HepG2 (cell line): ENCODE measurements around the gene TMEM191B. TPM values are rescaled to one million over a fixed set of nuclear protein-coding genes. Genes with fewer than 3 reads are reported as not detected.
A peak's percentile ranks its signal among the peaks of the same experiment; 100 is the strongest.
"Not testable (repeated sequence)": the region's sequence is repeated elsewhere in the genome, so short reads cannot be mapped to it uniquely, and the experiment has no call there.

Experiments
- ATAC-seq: fragments of 200-7000 bp; cut with Tn5 transposase; 3 replicates; pipeline ENCODE4 v1.9.1; 2020; ENCODE audit warnings: mild to moderate bottlenecking, moderate library complexity
- BruUV-seq: library from RNA; stranded (reverse); fragments of 400-500 nt; replicated peaks from 2 replicates; lab custom pipeline; 2021; lab: Mats Ljungman, UMichigan
- CTCF ChIA-PET: fragments of 300-600 bp; formaldehyde crosslinking; extraction: SDS; loops from one replicate; lab custom pipeline; 2021; ENCODE audit warnings: low total read pairs, inconsistent platforms, low intra/inter-chr PET ratio; lab: Yijun Ruan, JAX
- POLR2A ChIA-PET: fragments of 350-600 bp; sonication (Branson Sonifier 250); formaldehyde crosslinking; loops from one replicate; lab custom pipeline; 2020; ENCODE audit warnings: antibody characterized with exemption, inconsistent platforms; lab: Yijun Ruan, JAX
- DNase-seq: peaks from one replicate; pipeline ENCODE4 v3.0.0-alpha.2; 2015; ENCODE audit warnings: low spot score
- FAIRE-seq: peaks from 3 replicates; lab custom pipeline; 2011; peaks lifted over from hg19 to GRCh38; lab: Jason Lieb, UNC
- H2AFZ ChIP-seq: one replicate; pipeline ENCODE4 v1.6.1; 2011; ENCODE audit warnings: low read length, inconsistent platforms
- H3K27ac ChIP-seq: fragments of 300-600 bp; 3 replicates; pipeline ENCODE4 v1.8.0; 2011; ENCODE audit warnings: mixed run types, mild to moderate bottlenecking, mixed read lengths, low read length, inconsistent platforms; ENCODE audit not compliant: insufficient read depth; ENCODE audit errors: extremely low read length
- H3K27me3 ChIP-seq, 2 experiments: fragments of 200-600 bp in 1 of 2; 2 replicates in 1 of 2; 3 replicates in 1 of 2; pipeline versions ENCODE4 v1.6.0 to v1.8.0; 2011; ENCODE audit warnings: low read length in 2 of 2, mild to moderate bottlenecking in 2 of 2, moderate library complexity in 2 of 2, inconsistent platforms in 1 of 2; ENCODE audit not compliant: insufficient read depth in 2 of 2, control insufficient read depth in 1 of 2
- H3K36me3 ChIP-seq, 2 experiments: fragments of 200-600 bp in 1 of 2; replicated peaks in 1 of 2; 2 replicates in 1 of 2; 3 replicates in 1 of 2; pipeline versions ENCODE4 v1.5.1 to v1.8.0; 2011; ENCODE audit warnings: low read length in 2 of 2, inconsistent platforms in 1 of 2; ENCODE audit not compliant: insufficient read depth in 2 of 2, control insufficient read depth in 1 of 2
- H3K4me1 ChIP-seq: 2 replicates; pipeline ENCODE4 v1.5.1; 2012; ENCODE audit warnings: low read length, inconsistent platforms; ENCODE audit not compliant: insufficient read depth
- H3K4me2 ChIP-seq: 2 replicates; pipeline ENCODE4 v1.6.0; 2011; ENCODE audit warnings: low read depth, low read length, inconsistent platforms
- H3K4me3 ChIP-seq, 3 experiments: fragments of 200-600 bp in 1 of 3; sonication (generic), shearing (Covaris generic) in 1 of 3; replicated peaks in 1 of 3; 2 replicates each; pipeline ENCODE4 v1.5.1; 2011 to 2016; ENCODE audit warnings: low read length in 3 of 3, inconsistent platforms in 2 of 3, low read depth in 2 of 3, mild to moderate bottlenecking in 2 of 3, control low read depth in 1 of 3, mixed read lengths in 1 of 3; ENCODE audit not compliant: insufficient read depth in 1 of 3
- H3K79me2 ChIP-seq: one replicate; pipeline ENCODE4 v1.6.1; 2011; ENCODE audit warnings: low read length, inconsistent platforms; ENCODE audit not compliant: insufficient read depth
- H3K9ac ChIP-seq: 2 replicates; pipeline ENCODE4 v1.6.0; 2011; ENCODE audit warnings: mild to moderate bottlenecking, low read depth, low read length, inconsistent platforms; ENCODE audit not compliant: insufficient read depth
- H3K9me3 ChIP-seq: 2 replicates; pipeline ENCODE4 v1.5.1; 2012; ENCODE audit warnings: mild to moderate bottlenecking, low read length
- H4K20me1 ChIP-seq: 2 replicates; pipeline ENCODE4 v1.6.0; 2011; ENCODE audit warnings: inconsistent platforms, mild to moderate bottlenecking, low read length, moderate library complexity; ENCODE audit not compliant: insufficient read depth
- WGBS: methylation state at CpG from one replicate; pipeline ENCODE4 v1.1.6; 2017; ENCODE audit warnings: low lambda C conversion rate; 5-methylcytosine and 5-hydroxymethylcytosine counted together
- in situ Hi-C: cut with HindIII; loops from 2 replicates; pipeline ENCODE4 v1.10.0; 2017; ENCODE audit warnings: low pct_unique_long_range_greater_than_20kb; ENCODE audit not compliant: extremely low pct_ligation_motif_present
- intact Hi-C: fragments of 100-400 bp; cut with micrococcal nuclease; formaldehyde crosslinking; loops from one replicate; pipeline ENCODE4 v1.10.0; 2022; ENCODE audit not compliant: unreplicated experiment
- polyA plus RNA-seq, 8 experiments: library from polyadenylated mRNA; depleted of rRNA in 3 of 8; stranded (reverse) in 7 of 8; unstranded in 1 of 8; fragments of >200 nt; fragmentation: Illumina TruSeq in 4 of 8; extraction: Trizol in 4 of 8; gene quantifications; 2 replicates each; pipeline versions ENCODE4 v1.2.1 to v1.2.3, GENCODE V29; 2011 to 2016; ENCODE audit warnings: low read depth in 4 of 8, missing spikeins in 1 of 8, mixed read lengths in 1 of 8; ENCODE audit not compliant: insufficient read depth in 1 of 8
- total RNA-seq, 5 experiments: library from RNA; depleted of rRNA; stranded (reverse); fragments of >200 nt; fragmentation: Illumina TruSeq; extraction: Trizol; gene quantifications; 2 replicates each; pipeline ENCODE4 v1.2.3, GENCODE V29; 2016; ENCODE audit warnings: low read depth in 1 of 5

TMEM191B gene
- total and polyA plus RNA-seq, 2 of the 13 experiments (the other 11 are each of a cell fraction or from before 2014, with no cell fraction given), result 3.0 to 5.6 TPM

DNA sequence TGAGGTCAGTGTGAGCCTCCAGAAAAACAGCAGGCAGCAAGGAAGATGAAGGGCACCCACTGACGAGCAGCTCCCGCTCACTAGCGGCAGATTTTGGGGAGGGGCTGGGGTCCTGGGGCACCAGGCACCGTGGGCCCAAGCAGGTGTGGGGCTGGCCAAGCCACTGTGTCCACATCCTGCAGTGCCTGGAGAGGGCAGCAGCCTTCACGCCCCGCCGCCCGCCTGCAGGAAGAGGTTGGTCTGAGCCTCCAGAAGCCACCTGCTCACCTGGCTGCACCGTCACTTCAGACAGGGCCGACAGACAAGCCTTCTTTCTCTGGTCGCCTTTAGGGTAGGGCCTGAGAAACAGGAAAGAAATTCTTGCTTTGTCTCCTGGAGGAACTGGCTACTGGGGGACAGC, 15.8 kb downstream of the TMEM191B start:
- POLR2A ChIA-PET, H4K20me1 ChIP-seq, H3K4me1 ChIP-seq, CTCF ChIA-PET, H3K27me3 ChIP-seq, H2AFZ ChIP-seq, H3K36me3 ChIP-seq, H3K27ac ChIP-seq, BruUV-seq, H3K9ac ChIP-seq, intact Hi-C loops, in situ Hi-C loops, H3K79me2 ChIP-seq, H3K4me2 ChIP-seq, DNase-seq, H3K4me3 ChIP-seq, H3K9me3 ChIP-seq, FAIRE-seq: not testable (repeated sequence)
- peak; percentile 26 for ATAC-seq
- WGBS, result 100% methylated on average over 2 of the region's 11 CpGs

DNA sequence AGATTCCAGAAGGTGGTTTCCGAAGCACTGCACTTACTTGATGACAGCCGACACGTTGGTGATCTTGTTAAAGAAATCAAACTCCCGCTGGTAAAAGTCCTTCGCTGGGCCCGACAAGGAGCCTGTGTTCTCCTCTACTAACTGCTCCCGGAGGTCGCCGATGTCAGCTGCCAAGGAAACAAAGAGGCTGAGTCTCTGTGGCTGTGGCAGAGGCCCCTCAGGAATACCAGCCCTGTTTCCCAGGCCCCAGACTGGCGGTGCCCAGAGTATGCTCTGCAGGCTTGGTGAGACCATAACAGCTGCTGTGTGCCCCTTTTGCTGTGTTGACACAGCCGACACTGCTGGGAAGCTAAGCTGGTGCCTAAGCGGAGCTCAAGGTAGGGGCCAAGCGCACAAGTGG, 17.0 kb downstream of the TMEM191B start:
- CTCF ChIA-PET, H3K79me2 ChIP-seq, H3K36me3 ChIP-seq, H3K4me3 ChIP-seq, H2AFZ ChIP-seq, intact Hi-C loops, H3K27me3 ChIP-seq, BruUV-seq, H3K9me3 ChIP-seq, H4K20me1 ChIP-seq, DNase-seq, H3K9ac ChIP-seq, POLR2A ChIA-PET, H3K27ac ChIP-seq, H3K4me2 ChIP-seq, FAIRE-seq, H3K4me1 ChIP-seq, in situ Hi-C loops, ATAC-seq: not testable (repeated sequence)
- 98% methylated on average over 9 of the region's 13 CpGs for WGBS
